Renal pelvis (tissue), 12 donors: ENCODE measurements around the gene HMGN3. TPM values are rescaled to one million over a fixed set of nuclear protein-coding genes. Genes with fewer than 3 reads are reported as not detected.
"Not testable (repeated sequence)": the region's sequence is repeated elsewhere in the genome, so short reads cannot be mapped to it uniquely, and the experiment has no call there.

Experiments
- DNase-seq: peaks from one replicate; pipeline ENCODE4 v3.0.0-alpha.2; 2013
- long read RNA-seq, 16 experiments: transcript quantifications; one replicate each; lab custom pipeline, GENCODE V29; 2026
- polyA plus RNA-seq, 3 donors: library from polyadenylated mRNA; unstranded; fragments of 120-200 nt; gene quantifications; one replicate each; pipeline ENCODE4 v1.2.1, GENCODE V29; 2013; ENCODE audit not compliant: insufficient read length in 3 of 3

The HMGN3 gene
- 100 to 1,000 TPM; 272 to 336 (median 301) TPM for polyA plus RNA-seq
- long read RNA-seq, donor 1, transcript HMGN3-201 (6 exons, 831 nt), result major isoform, 113 of 217 reads
- long read RNA-seq, donor 1, transcript HMGN3-202 (6 exons, 872 nt), result minor isoform, 80 of 217 reads
- long read RNA-seq, donor 1, partial matches to known transcripts, result 18 of 217 reads
- long read RNA-seq, donor 1, other reads (novel, unspliced or antisense), result 6 of 217 reads
- long read RNA-seq, donor 2, transcript HMGN3-202 (6 exons, 872 nt), result minor isoform, 118 of 365 reads
- long read RNA-seq, donor 2, transcript HMGN3-201 (6 exons, 831 nt), result major isoform, 135 of 365 reads
- long read RNA-seq, donor 2, partial matches to known transcripts, result 112 of 365 reads
- long read RNA-seq, donor 2, other reads (novel, unspliced or antisense), result 0 of 365 reads
- long read RNA-seq, donor 3, transcript HMGN3-202 (6 exons, 872 nt), result minor isoform, 70 of 282 reads
- long read RNA-seq, donor 3, transcript HMGN3-201 (6 exons, 831 nt), result major isoform, 114 of 282 reads
- long read RNA-seq, donor 3, partial matches to known transcripts, result 98 of 282 reads
- long read RNA-seq, donor 3, other reads (novel, unspliced or antisense), result 0 of 282 reads
- long read RNA-seq, donor 4, transcript HMGN3-201 (6 exons, 831 nt), result major isoform, 167 of 349 reads
- long read RNA-seq, donor 4, transcript HMGN3-202 (6 exons, 872 nt), result minor isoform, 116 of 349 reads
- long read RNA-seq, donor 4, partial matches to known transcripts, result 60 of 349 reads
- long read RNA-seq, donor 4, other reads (novel, unspliced or antisense), result 6 of 349 reads
- long read RNA-seq, donor 5, transcript HMGN3-202 (6 exons, 872 nt), result minor isoform, 65 of 154 reads
- long read RNA-seq, donor 5, transcript HMGN3-201 (6 exons, 831 nt), result major isoform, 69 of 154 reads
- long read RNA-seq, donor 5, partial matches to known transcripts, result 20 of 154 reads
- long read RNA-seq, donor 5, other reads (novel, unspliced or antisense), result 0 of 154 reads
- long read RNA-seq, donor 6, transcript HMGN3-202 (6 exons, 872 nt), result minor isoform, 80 of 232 reads
- long read RNA-seq, donor 6, transcript HMGN3-201 (6 exons, 831 nt), result major isoform, 110 of 232 reads
- long read RNA-seq, donor 6, partial matches to known transcripts, result 37 of 232 reads
- long read RNA-seq, donor 6, other reads (novel, unspliced or antisense), result 5 of 232 reads
- long read RNA-seq, donor 7, transcript HMGN3-201 (6 exons, 831 nt), result major isoform, 100 of 207 reads
- long read RNA-seq, donor 7, transcript HMGN3-202 (6 exons, 872 nt), result minor isoform, 75 of 207 reads
- long read RNA-seq, donor 7, partial matches to known transcripts, result 32 of 207 reads
- long read RNA-seq, donor 7, other reads (novel, unspliced or antisense), result 0 of 207 reads
- long read RNA-seq, donor 8, transcript HMGN3-202 (6 exons, 872 nt), result minor isoform, 26 of 58 reads
- long read RNA-seq, donor 8, transcript HMGN3-201 (6 exons, 831 nt), result major isoform, 32 of 58 reads
- long read RNA-seq, donor 8, partial matches to known transcripts, result 0 of 58 reads
- long read RNA-seq, donor 8, other reads (novel, unspliced or antisense), result 0 of 58 reads
- long read RNA-seq, donor 9, transcript HMGN3-201 (6 exons, 831 nt), result minor isoform, 117 of 283 reads
- long read RNA-seq, donor 9, transcript HMGN3-202 (6 exons, 872 nt), result major isoform, 126 of 283 reads
- long read RNA-seq, donor 9, partial matches to known transcripts, result 40 of 283 reads
- long read RNA-seq, donor 9, other reads (novel, unspliced or antisense), result 0 of 283 reads
- long read RNA-seq, donor 10, transcript HMGN3-202 (6 exons, 872 nt), result minor isoform, 72 of 205 reads
- long read RNA-seq, donor 10, transcript HMGN3-201 (6 exons, 831 nt), result major isoform, 89 of 205 reads
- long read RNA-seq, donor 10, partial matches to known transcripts, result 35 of 205 reads
- long read RNA-seq, donor 10, other reads (novel, unspliced or antisense), result 9 of 205 reads
- long read RNA-seq, donor 11, transcript HMGN3-202 (6 exons, 872 nt), result major isoform, 70 of 201 reads
- long read RNA-seq, donor 11, transcript HMGN3-201 (6 exons, 831 nt), result minor isoform, 61 of 201 reads
- long read RNA-seq, donor 11, partial matches to known transcripts, result 70 of 201 reads
- long read RNA-seq, donor 11, other reads (novel, unspliced or antisense), result 0 of 201 reads
- long read RNA-seq, donor 12, transcript HMGN3-201 (6 exons, 831 nt), result major isoform, 137 of 281 reads
- long read RNA-seq, donor 12, transcript HMGN3-202 (6 exons, 872 nt), result minor isoform, 97 of 281 reads
- long read RNA-seq, donor 12, partial matches to known transcripts, result 41 of 281 reads
- long read RNA-seq, donor 12, other reads (novel, unspliced or antisense), result 6 of 281 reads
- long read RNA-seq, donor 13, transcript HMGN3-202 (6 exons, 872 nt), result minor isoform, 39 of 119 reads
- long read RNA-seq, donor 13, transcript HMGN3-201 (6 exons, 831 nt), result major isoform, 55 of 119 reads
- long read RNA-seq, donor 13, partial matches to known transcripts, result 25 of 119 reads
- long read RNA-seq, donor 13, other reads (novel, unspliced or antisense), result 0 of 119 reads
- long read RNA-seq, donor 14, transcript HMGN3-202 (6 exons, 872 nt), result minor isoform, 107 of 344 reads
- long read RNA-seq, donor 14, transcript HMGN3-201 (6 exons, 831 nt), result major isoform, 156 of 344 reads
- long read RNA-seq, donor 14, partial matches to known transcripts, result 63 of 344 reads
- long read RNA-seq, donor 14, other reads (novel, unspliced or antisense), result 18 of 344 reads
- long read RNA-seq, donor 15, transcript HMGN3-201 (6 exons, 831 nt), result major isoform, 110 of 240 reads
- long read RNA-seq, donor 15, transcript HMGN3-202 (6 exons, 872 nt), result minor isoform, 87 of 240 reads
- long read RNA-seq, donor 15, partial matches to known transcripts, result 37 of 240 reads
- long read RNA-seq, donor 15, other reads (novel, unspliced or antisense), result 6 of 240 reads
- long read RNA-seq, donor 16, transcript HMGN3-202 (6 exons, 872 nt), result minor isoform, 101 of 286 reads
- long read RNA-seq, donor 16, transcript HMGN3-201 (6 exons, 831 nt), result major isoform, 139 of 286 reads
- long read RNA-seq, donor 16, partial matches to known transcripts, result 40 of 286 reads
- long read RNA-seq, donor 16, other reads (novel, unspliced or antisense), result 6 of 286 reads

GRCh38 chr6:79234150-79235022 is at the start of gene HMGN3:
Gene HMGN3 (minus strand): TSS chr6:79234682.
- peak; percentile 94 for DNase-seq

DNA sequence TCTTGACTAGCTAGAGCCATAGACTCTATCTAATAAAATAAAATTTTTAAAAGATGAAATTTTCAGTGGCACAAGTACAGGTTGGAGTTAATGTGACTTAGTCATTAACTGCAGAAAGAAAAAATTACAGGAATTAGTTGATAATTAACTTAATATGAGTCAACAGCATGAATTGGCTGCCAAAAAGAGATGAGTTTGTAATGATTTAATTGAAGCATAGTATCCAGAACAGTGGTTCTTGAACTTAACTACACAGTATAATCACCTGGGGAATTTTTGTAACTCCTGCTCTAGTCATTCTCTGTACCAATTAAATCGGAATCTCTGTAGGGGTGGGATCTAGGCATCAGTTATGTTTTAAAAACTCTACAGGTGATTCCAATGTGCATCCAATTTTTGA is 46.3 kb upstream of the HMGN3 start:
- no peak for DNase-seq

- no peak for DNase-seq
Measured at GRCh38 chr6:79277109-79277508, 42.6 kb upstream of the HMGN3 start.

GRCh38 chr6:79269877-79270276 is 35.4 kb upstream of the HMGN3 start:
- DNase-seq, result peak; percentile 9

GRCh38 chr6:79267128-79267527 is 32.6 kb upstream of the HMGN3 start:
- no peak for DNase-seq

GRCh38 chr6:79266051-79266450 is 31.6 kb upstream of the HMGN3 start:
- no peak for DNase-seq

DNA sequence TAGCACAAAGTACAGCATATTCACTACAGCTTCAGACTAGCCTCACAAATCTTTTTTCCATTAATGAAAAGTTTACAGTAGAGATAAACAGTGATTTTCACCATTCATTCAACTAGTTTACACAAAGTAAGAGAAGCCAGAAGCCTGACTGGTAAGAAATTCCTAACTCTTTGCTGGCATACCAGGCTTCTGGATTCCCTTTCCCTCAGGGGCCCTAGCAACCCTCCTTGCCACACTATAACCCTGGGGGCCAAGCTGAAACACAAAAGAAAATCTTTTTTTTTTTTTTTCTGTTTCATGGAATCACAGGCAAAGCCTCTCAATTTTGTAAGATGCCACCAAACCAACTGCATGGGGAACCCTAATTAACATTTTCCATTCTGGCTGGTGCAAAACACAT is 28.9 kb upstream of the HMGN3 start:
- DNase-seq, result no peak

- DNase-seq, result no peak
Measured at GRCh38 chr6:79261666-79262065, 27.2 kb upstream of the HMGN3 start.

- DNase-seq, result no peak
Measured at GRCh38 chr6:79260772-79261171, 26.3 kb upstream of the HMGN3 start.

DNA sequence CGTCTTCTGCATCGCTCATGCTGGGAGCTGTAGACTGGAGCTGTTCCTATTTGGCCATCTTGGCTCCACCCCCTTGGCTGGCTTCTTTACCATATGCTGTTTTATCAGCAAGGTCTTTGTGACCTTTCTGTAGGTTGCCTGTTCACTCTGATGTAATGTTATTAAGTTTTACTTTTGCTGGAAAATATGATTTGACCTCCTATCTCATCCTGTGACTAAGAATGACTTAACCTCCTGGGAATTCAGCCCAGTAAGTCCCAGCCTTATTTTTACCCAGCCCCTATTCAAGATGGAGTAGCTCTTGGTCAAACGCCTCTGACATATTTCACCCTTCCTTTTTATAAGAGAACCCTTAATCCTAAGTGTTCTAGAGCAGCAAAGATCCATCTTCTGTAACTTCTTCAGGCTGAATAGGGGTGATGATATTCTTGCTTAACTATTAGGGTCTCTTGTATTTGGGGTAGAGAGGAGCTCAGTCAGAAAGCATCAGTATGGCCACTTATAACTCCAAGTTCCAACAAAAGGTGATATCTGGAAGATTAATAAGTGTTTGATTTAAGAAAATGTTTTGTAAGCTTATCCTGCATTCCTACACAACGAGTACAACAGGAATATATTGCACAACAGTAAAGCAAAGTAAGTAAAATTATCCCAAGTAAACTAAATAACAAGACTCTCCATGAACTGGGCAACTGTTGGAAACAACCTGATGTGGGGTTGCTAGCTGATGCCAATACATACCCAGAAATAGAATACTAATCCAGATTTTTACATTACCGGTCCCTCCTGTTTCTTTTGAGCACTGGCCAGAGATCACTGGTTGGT is 23.1 kb upstream of the HMGN3 start:
- DNase-seq, result no peak

GRCh38 chr6:79256770-79257169 is 22.3 kb upstream of the HMGN3 start:
- not testable (repeated sequence) for DNase-seq

GRCh38 chr6:79255086-79255485 is 20.6 kb upstream of the HMGN3 start:
- not testable (repeated sequence) for DNase-seq

GRCh38 chr6:79250559-79250958 is 16.1 kb upstream of the HMGN3 start:
- DNase-seq, result no peak

DNA sequence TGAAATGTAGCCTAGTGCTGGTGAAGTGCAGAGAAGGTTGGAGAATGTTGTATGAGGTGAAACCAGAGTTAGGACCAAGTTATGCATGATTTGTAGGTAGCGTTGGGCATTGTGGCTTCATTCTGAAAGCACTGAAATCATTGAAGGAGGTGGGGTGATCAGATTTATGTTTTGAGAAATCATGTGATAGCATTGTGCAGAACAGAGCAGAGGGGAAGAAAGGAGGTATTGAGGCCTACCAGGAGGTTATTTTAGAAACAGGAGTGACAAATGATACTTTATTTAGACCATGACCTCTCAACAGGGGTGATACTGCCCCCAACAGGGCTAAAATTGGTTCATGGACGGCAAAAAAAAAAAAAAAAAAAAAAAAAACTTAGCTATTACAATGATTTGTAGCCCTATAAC is 15.6 kb upstream of the HMGN3 start:
- no peak for DNase-seq

DNA sequence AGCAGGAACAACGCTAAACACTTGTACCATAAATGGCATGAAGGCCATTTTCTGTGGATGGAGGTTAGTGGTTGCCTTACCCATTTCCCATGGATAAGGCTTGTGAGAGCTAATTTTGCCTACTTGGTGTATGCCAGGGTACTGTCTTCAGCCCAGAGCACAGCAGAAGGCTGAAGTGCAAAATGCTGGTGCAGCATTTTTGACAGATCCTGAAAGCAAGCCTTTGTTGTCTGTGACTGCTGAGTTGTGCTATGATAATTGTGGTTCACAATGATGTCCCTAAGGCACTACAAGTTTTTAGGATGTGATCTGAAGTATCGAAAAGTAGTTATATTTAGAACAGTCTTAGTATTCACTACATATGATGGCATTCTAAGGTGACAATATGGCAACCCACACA is 14.7 kb upstream of the HMGN3 start:
- DNase-seq, result no peak

DNA sequence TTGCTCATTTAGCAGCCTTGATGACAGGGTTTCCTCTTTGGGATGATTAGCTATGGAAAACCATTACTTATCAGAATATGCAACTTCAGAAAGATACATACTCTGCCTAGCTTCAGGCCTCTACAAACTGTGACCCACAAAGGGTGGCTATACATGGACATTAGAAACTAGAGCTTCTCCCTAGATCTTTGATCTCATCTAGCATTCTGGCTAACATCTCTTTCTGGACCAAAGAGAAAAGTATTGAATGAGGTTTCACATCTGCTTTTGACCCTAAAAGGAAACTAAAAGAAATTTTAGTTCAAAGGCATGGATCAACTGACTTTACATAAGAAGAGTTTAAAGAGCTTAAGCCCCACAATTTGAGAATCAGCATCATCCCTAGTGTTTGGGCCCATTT is 12.4 kb upstream of the HMGN3 start:
- DNase-seq, result no peak
